HL-60 (cell line): ENCODE results near the gene NKAIN2.

Experiments used
- DNase-seq, 2 experiments: peaks; one replicate each; pipeline ENCODE4 v3.0.0-alpha.2; 2010 to 2020; ENCODE audit warnings: low read depth in 1 of 2, low spot score in 1 of 2
- H3K27ac ChIP-seq: fragments of 250-450 bp; sonication (Bioruptor Pico); replicated peaks from 2 replicates; pipeline ENCODE4 v1.5.1; 2020; ENCODE audit warnings: mild to moderate bottlenecking, moderate library complexity
- H3K27me3 ChIP-seq: fragments of 250-450 bp; sonication (Bioruptor Pico); 2 replicates; pipeline ENCODE4 v1.5.1; 2021; ENCODE audit warnings: mild to moderate bottlenecking, moderate library complexity; ENCODE audit not compliant: insufficient read depth, poor library complexity, severe bottlenecking
- H3K4me3 ChIP-seq: replicated peaks from 2 replicates; pipeline ENCODE4 v1.5.1; 2011; ENCODE audit warnings: mild to moderate bottlenecking, control low read depth, low read length; ENCODE audit not compliant: insufficient read depth
- GABPA ChIP-seq: IDR thresholded peaks from 2 replicates; pipeline ENCODE4 v1.6.1; 2012; ENCODE audit warnings: low read depth
- POLR2AphosphoS5 ChIP-seq: IDR thresholded peaks from 2 replicates; pipeline ENCODE4 v1.6.1; 2012; ENCODE audit warnings: low read depth
- SPI1 ChIP-seq: IDR thresholded peaks from 2 replicates; pipeline ENCODE4 v1.6.1; 2012; ENCODE audit warnings: low read depth, mild to moderate bottlenecking, borderline replicate concordance
- TF ChIP-seq, protein P1 (sequence below): IDR thresholded peaks from 2 replicates; pipeline ENCODE4 v1.6.1; 2012; ENCODE audit warnings: low read depth; ENCODE audit not compliant: insufficient replicate concordance
- TF ChIP-seq, protein P2 (sequence below): IDR thresholded peaks from one replicate; pipeline ENCODE4 v1.5.1; 2011; ENCODE audit warnings: low read length, control low read depth, inconsistent platforms; ENCODE audit not compliant: insufficient read depth

Gene NKAIN2

DNA sequence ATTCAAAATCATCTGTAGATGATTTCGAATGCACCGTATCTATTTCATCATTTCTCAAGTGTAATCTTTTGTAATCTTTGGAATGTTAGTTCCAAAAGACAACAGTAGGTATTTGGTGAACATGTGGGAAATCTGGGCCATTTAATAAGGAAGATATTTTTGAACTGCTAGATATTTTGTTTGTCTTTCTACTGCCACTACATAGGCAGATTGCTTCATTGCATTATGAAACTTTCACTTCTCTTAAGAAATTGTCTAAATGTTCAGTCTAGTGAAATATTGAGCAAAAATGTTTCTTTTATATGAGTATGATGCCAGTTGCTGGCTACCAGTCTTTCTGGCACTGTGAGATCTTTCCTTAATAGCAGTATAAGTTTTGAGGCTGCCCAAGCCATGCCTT lies 630.8 kb downstream of the NKAIN2 start:
- H3K27ac ChIP-seq = no peak overlapping the region
- no peak for DNase-seq
- no peaks in the 10 kb centered on the region for H3K27me3 ChIP-seq
- TF ChIP-seq, protein P1, sequence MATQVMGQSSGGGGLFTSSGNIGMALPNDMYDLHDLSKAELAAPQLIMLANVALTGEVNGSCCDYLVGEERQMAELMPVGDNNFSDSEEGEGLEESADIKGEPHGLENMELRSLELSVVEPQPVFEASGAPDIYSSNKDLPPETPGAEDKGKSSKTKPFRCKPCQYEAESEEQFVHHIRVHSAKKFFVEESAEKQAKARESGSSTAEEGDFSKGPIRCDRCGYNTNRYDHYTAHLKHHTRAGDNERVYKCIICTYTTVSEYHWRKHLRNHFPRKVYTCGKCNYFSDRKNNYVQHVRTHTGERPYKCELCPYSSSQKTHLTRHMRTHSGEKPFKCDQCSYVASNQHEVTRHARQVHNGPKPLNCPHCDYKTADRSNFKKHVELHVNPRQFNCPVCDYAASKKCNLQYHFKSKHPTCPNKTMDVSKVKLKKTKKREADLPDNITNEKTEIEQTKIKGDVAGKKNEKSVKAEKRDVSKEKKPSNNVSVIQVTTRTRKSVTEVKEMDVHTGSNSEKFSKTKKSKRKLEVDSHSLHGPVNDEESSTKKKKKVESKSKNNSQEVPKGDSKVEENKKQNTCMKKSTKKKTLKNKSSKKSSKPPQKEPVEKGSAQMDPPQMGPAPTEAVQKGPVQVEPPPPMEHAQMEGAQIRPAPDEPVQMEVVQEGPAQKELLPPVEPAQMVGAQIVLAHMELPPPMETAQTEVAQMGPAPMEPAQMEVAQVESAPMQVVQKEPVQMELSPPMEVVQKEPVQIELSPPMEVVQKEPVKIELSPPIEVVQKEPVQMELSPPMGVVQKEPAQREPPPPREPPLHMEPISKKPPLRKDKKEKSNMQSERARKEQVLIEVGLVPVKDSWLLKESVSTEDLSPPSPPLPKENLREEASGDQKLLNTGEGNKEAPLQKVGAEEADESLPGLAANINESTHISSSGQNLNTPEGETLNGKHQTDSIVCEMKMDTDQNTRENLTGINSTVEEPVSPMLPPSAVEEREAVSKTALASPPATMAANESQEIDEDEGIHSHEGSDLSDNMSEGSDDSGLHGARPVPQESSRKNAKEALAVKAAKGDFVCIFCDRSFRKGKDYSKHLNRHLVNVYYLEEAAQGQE = no peak
- TF ChIP-seq, protein P2, sequence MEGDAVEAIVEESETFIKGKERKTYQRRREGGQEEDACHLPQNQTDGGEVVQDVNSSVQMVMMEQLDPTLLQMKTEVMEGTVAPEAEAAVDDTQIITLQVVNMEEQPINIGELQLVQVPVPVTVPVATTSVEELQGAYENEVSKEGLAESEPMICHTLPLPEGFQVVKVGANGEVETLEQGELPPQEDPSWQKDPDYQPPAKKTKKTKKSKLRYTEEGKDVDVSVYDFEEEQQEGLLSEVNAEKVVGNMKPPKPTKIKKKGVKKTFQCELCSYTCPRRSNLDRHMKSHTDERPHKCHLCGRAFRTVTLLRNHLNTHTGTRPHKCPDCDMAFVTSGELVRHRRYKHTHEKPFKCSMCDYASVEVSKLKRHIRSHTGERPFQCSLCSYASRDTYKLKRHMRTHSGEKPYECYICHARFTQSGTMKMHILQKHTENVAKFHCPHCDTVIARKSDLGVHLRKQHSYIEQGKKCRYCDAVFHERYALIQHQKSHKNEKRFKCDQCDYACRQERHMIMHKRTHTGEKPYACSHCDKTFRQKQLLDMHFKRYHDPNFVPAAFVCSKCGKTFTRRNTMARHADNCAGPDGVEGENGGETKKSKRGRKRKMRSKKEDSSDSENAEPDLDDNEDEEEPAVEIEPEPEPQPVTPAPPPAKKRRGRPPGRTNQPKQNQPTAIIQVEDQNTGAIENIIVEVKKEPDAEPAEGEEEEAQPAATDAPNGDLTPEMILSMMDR = no peak
- TF ChIP-seq POLR2AphosphoS5 = no peak
- H3K4me3 ChIP-seq = no peak overlapping the region

DNA sequence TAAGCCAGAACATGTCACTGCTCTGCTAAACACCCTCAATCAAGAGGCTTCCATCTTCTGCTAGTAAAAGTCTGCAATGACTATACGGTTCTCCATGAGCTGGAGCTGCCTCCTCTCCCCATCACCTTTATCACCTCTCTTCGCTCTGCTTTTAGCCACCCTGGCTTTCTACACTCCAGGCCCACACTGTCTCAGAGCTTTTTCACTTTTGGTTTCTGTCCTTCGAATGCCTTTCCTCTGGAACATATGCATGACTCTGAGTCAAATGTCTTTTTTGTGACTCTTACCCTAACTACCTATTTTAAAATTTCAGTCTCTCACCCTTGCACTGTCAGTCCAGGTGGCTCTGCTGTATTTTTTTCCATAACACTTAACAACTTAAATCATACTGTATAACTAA lies 633.1 kb downstream of the NKAIN2 start:
- DNase-seq = no peak
- no peak overlapping the region for H3K4me3 ChIP-seq
- no peaks in the 10 kb centered on the region for H3K27me3 ChIP-seq
- no peak overlapping the region for H3K27ac ChIP-seq
- TF ChIP-seq, protein P1 = no peak
- no peak for TF ChIP-seq SPI1
- no peak for TF ChIP-seq GABPA
- TF ChIP-seq, protein P2 = no peak
- TF ChIP-seq POLR2AphosphoS5 = no peak

DNA sequence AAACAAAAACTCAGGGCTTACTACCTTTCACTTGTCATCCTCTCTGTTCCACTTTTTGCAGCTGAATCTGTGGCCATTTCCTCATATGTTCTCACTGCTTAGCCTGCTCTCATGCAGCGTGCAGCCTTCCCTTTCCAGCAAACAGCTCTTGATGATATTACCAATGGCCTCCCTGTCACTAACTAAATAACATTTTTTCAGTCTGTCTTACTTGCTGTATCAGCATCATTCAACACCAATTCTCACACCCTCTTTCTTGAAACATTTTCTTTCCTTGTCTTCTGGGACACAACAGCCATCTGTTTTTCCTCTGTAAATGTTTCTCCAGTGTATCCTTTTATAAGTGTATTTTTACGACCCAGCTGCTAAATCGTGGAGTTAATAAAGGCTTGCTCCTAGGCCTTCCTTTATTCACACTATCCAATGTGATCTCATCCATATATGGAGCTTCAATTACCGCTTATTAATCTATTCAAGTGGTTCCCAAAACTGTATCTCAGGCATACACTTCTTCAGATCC lies 634.9 kb downstream of the NKAIN2 start:
- DNase-seq = no peak
- TF ChIP-seq POLR2AphosphoS5 (no peak), SPI1 (no peak), GABPA (no peak)
- TF ChIP-seq, protein P2 = no peak
- TF ChIP-seq, protein P1 = no peak
- H3K4me3 ChIP-seq = no peak overlapping the region
- H3K27me3 ChIP-seq = no peaks in the 10 kb centered on the region
- no peak overlapping the region for H3K27ac ChIP-seq
